Posterior vena cava (tissue), 2 donors: ENCODE measurements around the gene SNX2. TPM values are rescaled to one million over a fixed set of nuclear protein-coding genes. Genes with fewer than 3 reads are reported as not detected.
"Not testable (repeated sequence)": the region's sequence is repeated elsewhere in the genome, so short reads cannot be mapped to it uniquely, and the experiment has no call there.

Source experiments
- DNase-seq: peaks from one replicate; pipeline ENCODE4 v3.0.0-alpha.2; 2020; ENCODE audit warnings: low spot score
- intact Hi-C, 2 donors: fragments of 100-400 bp; cut with DNase I; formaldehyde crosslinking; loops; one replicate each; pipeline versions ENCODE4 v1.14.1 to v1.14.2; 2022 to 2023
- total RNA-seq, 2 donors: library from RNA; stranded (reverse); fragmentation: NEBNext Ultra II Directional; extraction: Animal tissue kit (Norgen Biotek cat#: 25700); gene quantifications; one replicate each; pipeline ENCODE4 v1.2.1, GENCODE V29; 2021
- donor health status: DM: yes; HTN: yes; CAD: no.
- donor health status: DM: yes; HTN: yes; CAD: no.

SNX2 gene
- total RNA-seq, 2 donors from 2014 or later = 65.9 to 68.2 TPM

GRCh38 chr5:122831984-122832383 lies 57.1 kb downstream of the SNX2 start:
- intact Hi-C loops = no loop called here
- DNase-seq = no peak

GRCh38 chr5:122835681-122836080 lies 60.8 kb downstream of the SNX2 start:
- DNase-seq = no peak
- intact Hi-C loops = no loop called here

GRCh38 chr5:122836947-122837346 lies 62.1 kb downstream of the SNX2 start:
- intact Hi-C loops = no loop called here

GRCh38 chr5:122839731-122840130 lies 64.9 kb downstream of the SNX2 start:
- DNase-seq = no peak
- intact Hi-C loops = no loop called here

More at GRCh38 chr5:122836947-122837346, 62.1 kb downstream of the SNX2 start:
- no peak for DNase-seq

- DNase-seq = no peak
- intact Hi-C loops = no loop called here
Observed at GRCh38 chr5:122842016-122842580, 67.2 kb downstream of the SNX2 start.

- intact Hi-C loops = no loop called here
- no peak for DNase-seq
Observed at GRCh38 chr5:122844136-122844909, 69.4 kb downstream of the SNX2 start.

GRCh38 chr5:122844910-122845228 lies 70.0 kb downstream of the SNX2 start:
- intact Hi-C loops = no loop called here
- DNase-seq = no peak

GRCh38 chr5:122845229-122846050 lies 70.6 kb downstream of the SNX2 start, which contains the start of gene SNX24:
TSS of gene SNX24 (plus strand) at chr5:122845613. CDS start at chr5:122845634, 21 bp downstream.
- peak; percentile 94 for DNase-seq
- intact Hi-C loops = no loop called here

GRCh38 chr5:122846051-122846550 lies 71.2 kb downstream of the SNX2 start:
- DNase-seq = no peak
- intact Hi-C loops = no loop called here

- no peak for DNase-seq
- intact Hi-C loops = no loop called here
Observed at GRCh38 chr5:122847687-122848081, 72.8 kb downstream of the SNX2 start.

GRCh38 chr5:122849771-122850170 lies 74.9 kb downstream of the SNX2 start:
- no peak for DNase-seq
- intact Hi-C loops = no loop called here

GRCh38 chr5:122857538-122857937 lies 82.7 kb downstream of the SNX2 start:
- DNase-seq, intact Hi-C loops: not testable (repeated sequence)

GRCh38 chr5:122858451-122858850 lies 83.6 kb downstream of the SNX2 start:
- intact Hi-C loops = no loop called here

GRCh38 chr5:122863240-122863639 lies 88.4 kb downstream of the SNX2 start:
- intact Hi-C loops = no loop called here
- no peak for DNase-seq

More at GRCh38 chr5:122858451-122858850, 83.6 kb downstream of the SNX2 start:
- DNase-seq = no peak

- intact Hi-C loops = no loop called here
- no peak for DNase-seq
Observed at GRCh38 chr5:122863721-122864120, 88.8 kb downstream of the SNX2 start.

- no peak for DNase-seq
- intact Hi-C loops = no loop called here
Observed at GRCh38 chr5:122864400-122864799, 89.5 kb downstream of the SNX2 start.

- intact Hi-C loops = no loop called here
- DNase-seq = no peak
Observed at GRCh38 chr5:122864842-122865241, 90.0 kb downstream of the SNX2 start.

GRCh38 chr5:122870219-122870856 lies 95.5 kb downstream of the SNX2 start:
- DNase-seq = no peak
- intact Hi-C loops = no loop called here

GRCh38 chr5:122871661-122872060 lies 96.8 kb downstream of the SNX2 start:
- no peak for DNase-seq
- intact Hi-C loops = no loop called here
